Spleen (tissue), 11 donors: ENCODE data around the gene KNL1. TPM values are rescaled to one million over a fixed set of nuclear protein-coding genes. Genes with fewer than 3 reads are reported as not detected.

Source experiments
- DNase-seq: peaks from one replicate; pipeline ENCODE4 v3.0.0-alpha.2; 2020
- H3K27ac ChIP-seq, 8 donors: fragments of 200-600 bp; sonication (generic) in 7 of 8; 1 replicate in 4 of 8; 2 replicates in 4 of 8; pipeline versions ENCODE4 v1.5.0 to v1.8.0; 2016 to 2021; ENCODE audit warnings: inconsistent platforms in 4 of 8, mild to moderate bottlenecking in 4 of 8, moderate library complexity in 1 of 8
- H3K27me3 ChIP-seq, 7 donors: fragments of 200-600 bp; sonication (generic) in 6 of 7; replicated peaks in 1 of 7; 1 replicate in 4 of 7; 2 replicates in 3 of 7; pipeline versions ENCODE4 v1.5.0 to v1.8.0; 2016 to 2021; ENCODE audit warnings: inconsistent platforms in 3 of 7, mild to moderate bottlenecking in 1 of 7
- H3K36me3 ChIP-seq, 6 donors: fragments of 200-600 bp; sonication (generic) in 5 of 6; 1 replicate in 4 of 6; 2 replicates in 2 of 6; pipeline versions ENCODE4 v1.5.0 to v1.8.0; 2016 to 2021; ENCODE audit warnings: inconsistent platforms in 2 of 6
- H3K4me1 ChIP-seq, 6 donors: fragments of 200-600 bp; sonication (generic) in 5 of 6; 1 replicate in 3 of 6; 2 replicates in 3 of 6; pipeline versions ENCODE4 v1.5.0 to v1.8.0; 2016 to 2021; ENCODE audit warnings: inconsistent platforms in 3 of 6
- H3K4me3 ChIP-seq, 8 donors: fragments of 200-600 bp; sonication (generic) in 7 of 8; 1 replicate in 4 of 8; 2 replicates in 4 of 8; pipeline versions ENCODE4 v1.5.0 to v1.8.0; 2016 to 2021; ENCODE audit warnings: inconsistent platforms in 4 of 8, mild to moderate bottlenecking in 4 of 8, moderate library complexity in 2 of 8
- H3K9me3 ChIP-seq, 8 donors: fragments of 200-600 bp; sonication (generic) in 7 of 8; 1 replicate in 4 of 8; 2 replicates in 4 of 8; pipeline versions ENCODE4 v1.5.0 to v1.8.0; 2016 to 2021; ENCODE audit warnings: inconsistent platforms in 4 of 8
- CTCF ChIP-seq, 11 experiments: fragments of 200-600 bp in 7 of 11; fragments of 450-650 bp in 4 of 11; sonication (generic) in 4 of 11; IDR thresholded peaks in 8 of 11; conservative IDR thresholded peaks in 3 of 11; 1 replicate in 7 of 11; 2 replicates in 4 of 11; pipeline versions ENCODE4 v1.4.0 to v1.8.0; 2016 to 2021; ENCODE audit warnings: antibody characterized with exemption in 11 of 11, inconsistent platforms in 4 of 11, mild to moderate bottlenecking in 1 of 11
- POLR2A ChIP-seq, 3 donors: fragments of 450-650 bp; IDR thresholded peaks; one replicate each; pipeline ENCODE4 v1.5.1; 2017; ENCODE audit warnings: antibody characterized with exemption in 3 of 3, mild to moderate bottlenecking in 1 of 3
- POLR2AphosphoS5 ChIP-seq, 3 donors: sonication (generic); formaldehyde crosslinking; IDR thresholded peaks; one replicate each; pipeline ENCODE4 v1.5.1; 2017; ENCODE audit warnings: antibody characterized with exemption in 3 of 3
- WGBS, 5 donors: extraction: QIAGEN DNeasy Blood & Tissue Kit in 3 of 5; methylation state at CpG; one replicate each; pipeline versions ENCODE4 v1.1.5 to v1.1.7; 2013 to 2018; 5-methylcytosine and 5-hydroxymethylcytosine counted together
- intact Hi-C: fragments of 100-400 bp; cut with DNase I; formaldehyde crosslinking; loops from one replicate; pipeline ENCODE4 v1.15.0; 2023; ENCODE audit warnings: low total_unique reads
- polyA plus RNA-seq, 3 donors: library from polyadenylated mRNA; stranded (reverse); fragments of 200-250 nt; gene quantifications; one replicate each; pipeline ENCODE4 v1.2.1, GENCODE V29; 2013
- total RNA-seq, 7 donors: library from RNA; depleted of rRNA in 3 of 7; stranded (reverse); fragments of >200 nt in 3 of 7; fragmentation: NEBNext Ultra II Directional in 4 of 7; extraction: Animal tissue kit (Norgen Biotek cat#: 25700) in 4 of 7; gene quantifications; one replicate each; pipeline versions ENCODE4 v1.1.0 to v1.2.1, GENCODE V29; 2016 to 2021
- donor health status: healthy with polysubstance abuse.
- donor health status: DM: no; HTN: no; CAD: no; lungs with moderate emphysema.
- donor health status: DM: no; HTN: no; CAD: no.
- donor health status: Bipolar disorder and iron deficiency.
- donor health status: healthy.
- donor health status: DM: no; HTN: no; CAD: no.
- donor health status: DM: yes; HTN: yes; CAD: no.

Gene KNL1
- total and polyA plus RNA-seq, 10 donors = 0.52 to 9.7 (median 4.2) TPM

DNA sequence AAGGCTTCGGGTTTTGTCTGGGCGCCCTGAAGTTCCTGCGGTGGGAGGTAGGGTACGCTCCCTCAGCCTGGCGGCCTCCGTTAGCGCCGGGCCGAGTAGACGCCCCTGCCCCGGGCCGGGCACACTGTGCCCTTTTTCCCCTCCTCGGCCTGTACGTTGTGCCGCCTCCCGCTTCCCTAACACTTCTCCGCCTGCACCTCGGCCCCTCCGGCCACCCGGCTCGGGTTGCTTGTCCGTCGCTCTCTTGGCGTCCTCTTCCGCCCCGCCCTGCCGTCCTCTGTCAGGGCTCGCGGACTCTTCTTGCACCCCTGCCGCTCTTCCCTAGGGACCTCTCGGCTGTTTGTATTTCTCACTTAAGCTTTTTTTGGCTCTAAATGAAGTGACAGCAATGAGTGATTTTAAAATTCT, 384 bp downstream of the KNL1 start:
- intact Hi-C loops = no loop called here
- H3K27ac ChIP-seq = peak overlapping the region; percentile 95 to 98 (median 96)
- peaks cover 4 to 40% (median 25%) of the 10 kb centered on the region in 6 donors for H3K4me1 ChIP-seq
- peak overlapping the region; percentile 45 to 85 (median 78) for H3K4me3 ChIP-seq
- no peaks in the 10 kb centered on the region for H3K9me3 ChIP-seq
- H3K27me3 ChIP-seq = no peaks in the 10 kb centered on the region
- 0 to 1% (median 1%) methylated on average over 27 to 31 of the region's 31 CpGs for WGBS, 5 donors
- peak; percentile 88 for DNase-seq
- H3K36me3 ChIP-seq = no peaks in the 10 kb centered on the region
- TF ChIP-seq CTCF (IDR thresholded peaks at IDR 0.05 in 8 of 11, conservative IDR thresholded peaks at IDR 0.05 in 3 of 11) (peak in 2 of 11 experiments; percentile 21 to 38), POLR2A (IDR thresholded peaks at IDR 0.05) (no peak), POLR2AphosphoS5 (IDR thresholded peaks at IDR 0.05) (peak in 1 of 3 donors; percentile 51)

GRCh38 chr15:40595219-40595618, 1.2 kb downstream of the KNL1 start:
- H3K9me3 ChIP-seq = no peaks in the 10 kb centered on the region
- H3K4me3 ChIP-seq = peak overlapping the region in 6 of 8 donors; percentile 67 to 85 (median 78)
- no peaks in the 10 kb centered on the region for H3K36me3 ChIP-seq
- intact Hi-C loops = no loop called here
- H3K4me1 ChIP-seq = peaks cover 4 to 32% (median 19%) of the 10 kb centered on the region in 6 donors
- TF ChIP-seq CTCF (IDR thresholded peaks at IDR 0.05 in 8 of 11, conservative IDR thresholded peaks at IDR 0.05 in 3 of 11) = no peak
- TF ChIP-seq POLR2A (IDR thresholded peaks at IDR 0.05) = no peak
- no peak for TF ChIP-seq POLR2AphosphoS5 (IDR thresholded peaks at IDR 0.05)
- WGBS, 5 donors = 43 to 56% (median 47%) methylated on average over 5 of the region's 5 CpGs
- no peak for DNase-seq
- no peaks in the 10 kb centered on the region for H3K27me3 ChIP-seq
- H3K27ac ChIP-seq = no peak overlapping the region

GRCh38 chr15:40595773-40596172, 1.7 kb downstream of the KNL1 start:
- 77 to 92% (median 82%) methylated on average over 5 of the region's 5 CpGs for WGBS, 5 donors
- intact Hi-C loops = no loop called here

GRCh38 chr15:40597024-40597423, 3.0 kb downstream of the KNL1 start:
- intact Hi-C loops = no loop called here
- Histone ChIP-seq H3K27ac (no peak overlapping the region), H3K4me3 (no peak overlapping the region), H3K36me3 (no peaks in the 10 kb centered on the region), H3K27me3 (no peaks in the 10 kb centered on the region), H3K9me3 (no peaks in the 10 kb centered on the region), H3K4me1 (peaks cover 4 to 24% (median 18%) of the 10 kb centered on the region in 6 donors)
- WGBS, 5 donors = 93 to 100% (median 96%) methylated on average over 2 of the region's 2 CpGs
- TF ChIP-seq POLR2AphosphoS5 (IDR thresholded peaks at IDR 0.05) = no peak
- no peak for TF ChIP-seq CTCF (IDR thresholded peaks at IDR 0.05 in 8 of 11, conservative IDR thresholded peaks at IDR 0.05 in 3 of 11)
- TF ChIP-seq POLR2A (IDR thresholded peaks at IDR 0.05) = no peak
- DNase-seq = no peak

More at GRCh38 chr15:40595773-40596172, 1.7 kb downstream of the KNL1 start:
- peaks cover 4 to 27% (median 18%) of the 10 kb centered on the region in 6 donors for H3K4me1 ChIP-seq
- H3K27me3 ChIP-seq = no peaks in the 10 kb centered on the region
- no peak for TF ChIP-seq POLR2A (IDR thresholded peaks at IDR 0.05)
- no peak for TF ChIP-seq CTCF (IDR thresholded peaks at IDR 0.05 in 8 of 11, conservative IDR thresholded peaks at IDR 0.05 in 3 of 11)
- no peak for TF ChIP-seq POLR2AphosphoS5 (IDR thresholded peaks at IDR 0.05)
- no peak for DNase-seq
- H3K27ac ChIP-seq = no peak overlapping the region
- no peaks in the 10 kb centered on the region for H3K9me3 ChIP-seq
- no peaks in the 10 kb centered on the region for H3K36me3 ChIP-seq
- no peak overlapping the region for H3K4me3 ChIP-seq
